Measurements from ENCODE around the gene CPE.

DNA sequence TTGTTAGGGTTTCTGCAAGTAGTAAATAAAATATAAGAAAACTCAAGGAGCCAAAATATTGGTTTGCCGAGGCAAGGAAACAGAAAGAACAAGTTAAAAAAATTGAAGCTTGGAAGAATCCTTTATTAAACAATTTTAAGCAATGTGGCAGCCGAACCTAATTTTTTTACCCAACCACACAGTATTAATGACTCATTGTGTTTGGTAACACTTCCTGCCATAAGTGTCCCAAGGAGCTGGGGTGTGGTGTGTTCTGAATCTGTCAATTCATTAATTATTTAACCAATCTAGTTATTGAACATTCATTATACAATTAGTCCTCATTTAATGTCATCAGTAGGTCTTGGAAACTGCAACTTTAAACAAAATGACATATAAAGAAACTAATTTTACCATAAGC, 19.3 kb upstream of the CPE start:
- TF ChIP-seq CTCF (optimal IDR thresholded peaks at IDR 0.05 in 1 of 3, IDR thresholded peaks at IDR 0.05 in 1 of 3, conservative IDR thresholded peaks at IDR 0.05 in 1 of 3; ENCODE audit: extremely low read depth in 1 of 3, insufficient read depth in 2 of 3, low read length in 3 of 3), result no peak
- no peak for TF ChIP-seq EZH2 (IDR thresholded peaks at IDR 0.05; ENCODE audit: low read length)

All from keratinocyte (primary cell).